ENCODE results near the gene OR51B4.

GRCh38 chr11:5289696-5290095 lies 12.1 kb downstream of the OR51B4 start:
- TF ChIP-seq CTCF (conservative IDR thresholded peaks at IDR 0.05; ENCODE audit: low read depth in 2 of 2) (no peak), JUNB (IDR thresholded peaks at IDR 0.05; ENCODE audit: unreplicated experiment) (no peak), POLR2AphosphoS5 (IDR thresholded peaks at IDR 0.05; ENCODE audit: low read depth) (no peak), EZH2 (IDR thresholded peaks at IDR 0.05; ENCODE audit: low read depth, unreplicated experiment) (no peak), REST (IDR thresholded peaks at IDR 0.05; ENCODE audit: unreplicated experiment) (no peak), EZH2phosphoT487 (IDR thresholded peaks at IDR 0.05; ENCODE audit: unreplicated experiment) (no peak)
